Measurements from ENCODE around the gene MTF1.
"Not testable (repeated sequence)": the region's sequence is repeated elsewhere in the genome, so short reads cannot be mapped to it uniquely, and the experiment has no call there.

Gene MTF1

DNA sequence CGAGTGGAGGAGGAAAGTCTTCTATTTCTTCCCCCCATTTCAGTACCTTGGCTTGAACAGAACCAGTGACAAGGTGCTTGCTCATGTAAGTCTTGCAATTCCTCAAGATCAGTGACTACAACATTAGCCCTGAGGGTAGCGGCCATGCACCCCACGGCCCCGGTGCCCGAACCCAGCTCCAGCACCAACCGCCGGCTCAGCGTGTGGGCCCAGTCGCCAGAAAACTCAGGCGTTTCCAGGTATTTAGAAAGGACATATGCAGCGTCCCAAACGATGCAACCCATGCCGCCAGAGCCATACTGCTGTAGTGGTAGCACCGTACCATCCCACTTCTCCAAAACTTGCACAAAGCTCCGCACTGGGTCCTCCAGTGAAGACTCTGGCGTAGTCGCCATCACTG is 76.9 kb downstream of the MTF1 start:
- DNase-seq = no peak

DNA sequence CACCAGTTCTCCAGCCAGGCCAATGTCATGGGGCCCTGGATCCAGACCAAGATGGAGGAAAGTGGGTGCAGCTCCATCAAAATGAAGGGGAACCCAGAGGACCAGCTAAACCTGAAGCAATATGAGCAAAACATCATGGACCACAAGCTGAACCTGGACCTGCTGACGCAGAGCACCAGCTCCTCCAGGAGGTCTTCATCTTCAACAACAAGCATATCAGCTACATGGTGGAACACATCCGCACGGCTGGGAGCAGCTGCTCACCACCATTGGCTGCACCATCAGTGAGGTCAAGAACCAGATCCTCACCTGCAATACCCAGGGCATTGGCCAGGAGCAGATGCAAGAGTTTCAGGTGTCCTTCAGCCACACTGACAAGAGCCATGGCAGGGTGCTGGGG is 80.7 kb downstream of the MTF1 start:
- DNase-seq = no peak

DNA sequence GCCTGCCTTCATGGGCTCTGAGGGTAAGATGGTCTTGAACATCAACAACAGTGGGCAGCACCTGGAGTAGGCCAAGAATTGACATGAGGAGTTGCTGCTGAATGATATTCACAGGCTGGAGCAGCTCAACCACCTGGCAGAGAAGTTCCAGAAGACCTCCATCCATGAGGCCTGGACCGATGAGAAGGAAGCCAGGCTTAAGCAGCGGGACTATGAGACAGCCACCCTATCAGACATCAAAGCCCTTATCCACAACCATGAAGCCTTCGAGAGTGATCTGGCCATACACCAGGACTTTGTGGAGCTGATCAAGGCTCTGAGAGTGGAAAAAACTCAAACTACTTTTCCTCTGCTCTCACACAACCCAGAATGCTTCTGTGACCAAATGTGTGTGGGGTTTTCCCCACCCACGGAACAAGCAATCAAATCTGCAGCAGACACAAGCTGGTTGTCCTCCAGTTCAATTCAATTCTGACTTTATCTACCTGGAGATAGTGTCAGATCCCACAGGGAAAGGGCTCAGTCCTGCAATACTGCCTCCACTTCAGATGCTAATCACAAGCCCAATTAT is 82.4 kb downstream of the MTF1 start:
- DNase-seq = peak; percentile 18

DNA sequence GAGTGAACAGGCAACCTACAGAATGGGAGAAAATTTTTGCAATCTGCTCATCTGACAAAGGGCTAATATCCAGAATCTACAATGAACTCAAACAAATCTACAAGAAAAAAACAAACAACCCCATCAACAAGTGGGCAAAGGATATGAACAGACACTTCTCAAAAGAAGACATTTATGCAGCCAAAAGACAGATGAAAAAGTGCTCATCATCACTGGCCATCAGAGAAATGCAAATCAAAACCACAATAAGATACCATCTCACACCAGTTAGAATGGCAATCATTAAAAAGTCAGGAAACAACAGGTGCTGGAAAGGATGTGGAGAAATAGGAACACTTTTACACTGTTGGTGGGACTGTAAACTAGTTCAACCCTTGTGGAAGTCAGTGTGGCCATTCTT is 88.0 kb downstream of the MTF1 start:
- not testable (repeated sequence) for DNase-seq

DNA sequence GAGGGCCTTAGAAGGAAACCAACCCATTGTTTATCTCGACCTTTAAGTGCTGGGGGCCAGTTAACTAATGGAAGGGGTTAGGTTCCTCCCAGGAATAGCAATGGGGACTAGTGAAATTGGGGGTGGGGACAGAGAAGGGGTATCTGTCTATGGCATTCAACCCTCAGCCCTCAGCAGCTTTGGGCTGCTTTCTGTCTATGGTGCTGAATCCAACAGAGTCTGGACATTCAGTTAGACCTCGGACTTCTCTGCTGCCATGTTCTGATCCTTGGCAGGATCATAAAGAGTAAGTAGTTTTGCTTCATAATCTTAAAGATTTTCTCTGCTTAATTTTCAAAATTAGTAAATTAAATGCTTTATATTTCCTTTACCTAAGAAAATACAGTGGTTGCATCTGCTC is 91.9 kb downstream of the MTF1 start:
- no peak for DNase-seq

DNA sequence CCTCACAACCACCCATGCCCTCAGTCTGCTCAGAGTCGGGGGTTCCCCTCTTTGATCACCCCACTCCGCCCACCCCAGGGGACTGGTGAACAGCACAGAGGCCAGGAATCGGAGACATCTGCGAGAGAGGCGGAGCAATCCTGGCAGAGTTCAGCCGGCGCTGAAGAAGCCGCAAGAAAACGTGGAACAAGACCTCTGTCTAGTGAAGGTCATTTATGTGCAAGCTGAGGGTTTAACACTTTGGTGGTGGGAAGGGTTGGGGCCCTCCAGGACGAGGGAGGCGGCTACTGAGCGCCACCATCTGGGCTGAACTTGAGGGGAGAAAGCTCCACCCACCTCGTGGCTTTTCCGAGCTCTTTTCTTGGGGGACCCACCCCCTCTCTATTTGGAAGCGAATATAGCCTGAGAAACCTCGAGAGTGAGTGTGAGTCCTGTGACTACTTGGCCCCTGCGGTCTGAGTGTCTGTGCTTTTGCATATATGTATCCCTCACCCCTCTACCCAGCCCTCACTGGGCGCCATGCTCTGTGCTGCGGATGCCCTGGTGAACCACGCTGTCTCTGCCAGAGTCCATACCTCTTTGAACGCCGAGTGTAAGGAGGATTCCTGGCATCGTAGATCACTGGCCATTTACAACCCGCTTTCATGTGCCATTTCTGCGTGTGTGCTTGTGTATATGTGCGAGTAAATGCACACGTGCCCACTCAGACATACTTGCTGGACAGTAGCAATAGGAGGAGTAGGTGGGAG is 93.3 kb downstream of the MTF1 start:
- DNase-seq = peak; percentile 26

DNA sequence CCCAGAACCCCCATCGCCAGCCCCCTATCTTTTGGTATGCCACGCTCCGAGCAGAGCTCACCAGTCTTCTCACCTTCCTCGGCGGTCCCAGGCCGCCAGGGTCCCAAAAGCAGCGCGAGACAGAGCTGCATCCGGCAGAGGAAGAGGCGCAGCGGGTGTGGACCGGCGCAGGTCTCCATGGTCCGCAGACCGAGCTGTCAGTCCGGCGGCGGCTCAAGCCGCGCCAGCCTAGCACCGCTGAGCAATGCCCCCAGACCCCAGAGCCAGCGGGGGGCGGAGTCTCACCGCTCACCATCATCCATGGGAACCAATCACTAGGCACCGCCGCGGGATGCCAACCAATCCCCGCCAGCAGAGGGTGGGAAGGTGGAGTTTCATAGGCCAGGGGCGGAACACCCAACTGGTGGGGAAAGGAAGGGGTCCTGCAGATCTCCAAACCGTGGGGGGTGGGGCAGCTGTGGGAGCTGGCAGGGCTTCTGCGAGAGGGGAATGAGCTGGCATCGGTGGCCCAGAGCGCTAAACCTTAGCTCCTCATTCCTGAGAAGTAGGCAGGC is 94.4 kb downstream of the MTF1 start, which contains the start of gene EPHA10:
TSS of gene EPHA10 (minus strand) at position 233 of the 554 bp plus-strand sequence. CDS start at position 179, 54 bp downstream.
- DNase-seq = no peak

DNA sequence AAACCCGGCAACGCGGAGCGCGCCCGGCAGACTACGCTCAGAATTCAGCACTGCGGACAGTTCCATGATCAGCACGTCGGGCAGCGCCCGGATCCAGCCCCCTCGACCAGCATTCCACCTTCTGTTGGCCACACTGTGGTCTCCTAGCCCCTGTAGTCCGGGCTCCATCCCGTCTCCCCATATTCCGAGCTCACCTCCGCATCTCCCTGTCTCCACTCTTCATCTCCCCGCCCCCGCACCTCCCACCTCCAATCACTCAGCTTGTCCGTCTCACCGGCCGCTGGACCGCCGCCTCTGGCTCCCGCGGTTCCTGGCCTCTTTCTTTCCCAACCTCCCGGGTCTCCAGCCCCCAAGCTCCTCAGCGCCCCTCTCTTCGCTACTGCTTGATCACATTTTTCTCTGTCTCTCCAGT is 95.0 kb downstream of the MTF1 start:
- DNase-seq = peak; percentile 56

DNA sequence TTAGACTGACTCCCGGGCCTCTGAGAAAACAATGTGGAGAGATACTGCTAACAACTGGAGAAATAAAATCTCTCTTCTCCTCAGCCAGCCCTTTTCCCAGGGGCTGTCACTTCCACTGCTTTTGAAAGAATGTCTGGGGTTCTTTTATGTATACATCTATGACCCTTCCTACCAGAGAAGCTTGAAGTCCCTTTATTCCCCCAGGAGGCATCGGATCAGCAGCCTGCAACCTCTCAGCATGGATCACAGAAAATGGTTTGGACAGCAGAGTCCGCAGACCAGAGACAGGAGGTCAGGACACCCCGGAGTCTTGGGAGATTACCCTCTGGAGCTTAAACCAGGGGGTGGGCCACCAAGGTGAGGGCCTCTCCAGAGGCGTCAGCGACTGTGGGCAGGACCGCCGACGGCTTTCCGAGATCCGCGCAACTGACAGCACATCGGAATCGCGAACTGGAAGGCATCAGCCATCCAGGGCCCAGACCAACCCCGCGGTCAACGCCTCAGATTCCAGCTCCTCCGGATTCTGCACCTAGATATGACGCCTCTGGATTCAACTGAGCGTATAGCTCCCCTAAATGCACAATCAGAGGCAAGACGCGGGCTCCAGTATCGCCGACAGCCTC is 95.5 kb downstream of the MTF1 start:
- DNase-seq = no peak

DNA sequence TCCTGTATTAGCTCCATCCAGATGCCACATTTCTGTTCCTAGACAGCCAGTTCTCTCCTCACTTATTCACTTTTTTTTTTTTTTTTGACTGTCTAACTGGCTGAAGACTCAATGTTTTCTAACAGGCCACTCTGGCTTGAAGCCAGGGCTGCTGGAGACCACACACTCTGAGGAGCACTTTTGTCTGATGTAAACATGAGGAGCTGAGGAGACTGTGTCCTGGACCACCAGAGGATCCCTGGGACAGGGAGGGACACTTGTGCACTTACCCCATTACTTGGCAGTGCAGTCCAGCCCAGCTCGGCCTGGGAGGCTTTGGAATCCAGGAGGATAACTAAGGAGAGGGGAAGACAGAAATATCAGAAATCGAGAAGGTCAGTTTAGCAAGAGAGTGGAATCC is 96.9 kb downstream of the MTF1 start:
- no peak for DNase-seq

DNA sequence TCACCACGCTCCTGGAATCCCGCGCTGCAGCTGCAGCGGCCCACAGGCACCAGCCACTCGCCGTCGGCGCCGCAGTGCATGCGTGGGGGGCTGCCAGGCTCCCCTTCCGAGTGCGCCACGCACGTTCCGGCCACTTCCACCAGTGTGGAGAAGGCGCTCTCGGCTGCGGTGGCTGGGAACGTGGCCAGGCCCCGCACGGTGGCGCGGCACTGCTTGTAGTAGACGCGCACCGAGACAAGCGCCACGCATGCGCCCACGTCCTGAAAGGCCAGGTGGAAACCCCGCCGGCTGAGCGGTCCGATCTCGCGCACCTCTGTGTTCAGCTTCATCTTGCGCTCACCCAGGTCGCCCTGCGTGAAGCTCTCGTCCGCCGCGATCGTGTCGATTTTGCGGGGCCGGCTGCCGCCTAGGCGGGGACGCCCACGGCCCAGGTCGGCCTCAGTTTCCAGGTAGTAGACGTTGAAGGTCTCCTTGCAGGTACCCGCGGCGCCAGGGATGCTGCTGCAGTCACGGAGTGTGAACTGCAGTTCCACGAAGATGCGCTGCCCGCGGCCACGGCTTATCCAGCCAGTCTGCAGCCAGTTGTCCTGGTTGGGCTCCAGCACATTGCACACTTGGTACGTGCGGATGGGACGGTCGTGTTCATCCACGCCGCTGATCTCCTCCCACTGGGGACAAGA is 97.8 kb downstream of the MTF1 start:
- no peak for DNase-seq
